Stimulated activated CD8-positive, alpha-beta memory T cell treated with anti-CD3 and anti-CD28 coated beads, Interleukin-15, amount 100 ng/mL, for 48 hours (primary cell): Measurements from ENCODE around the gene PLA2G7.
"Not testable (repeated sequence)": the region's sequence is repeated elsewhere in the genome, so short reads cannot be mapped to it uniquely, and the experiment has no call there.

ENCODE experiments used
- DNase-seq, 2 donors: peaks; one replicate each; pipeline ENCODE4 v3.0.0-alpha.2; 2020; ENCODE audit warnings: low read depth in 2 of 2

The PLA2G7 gene

DNA sequence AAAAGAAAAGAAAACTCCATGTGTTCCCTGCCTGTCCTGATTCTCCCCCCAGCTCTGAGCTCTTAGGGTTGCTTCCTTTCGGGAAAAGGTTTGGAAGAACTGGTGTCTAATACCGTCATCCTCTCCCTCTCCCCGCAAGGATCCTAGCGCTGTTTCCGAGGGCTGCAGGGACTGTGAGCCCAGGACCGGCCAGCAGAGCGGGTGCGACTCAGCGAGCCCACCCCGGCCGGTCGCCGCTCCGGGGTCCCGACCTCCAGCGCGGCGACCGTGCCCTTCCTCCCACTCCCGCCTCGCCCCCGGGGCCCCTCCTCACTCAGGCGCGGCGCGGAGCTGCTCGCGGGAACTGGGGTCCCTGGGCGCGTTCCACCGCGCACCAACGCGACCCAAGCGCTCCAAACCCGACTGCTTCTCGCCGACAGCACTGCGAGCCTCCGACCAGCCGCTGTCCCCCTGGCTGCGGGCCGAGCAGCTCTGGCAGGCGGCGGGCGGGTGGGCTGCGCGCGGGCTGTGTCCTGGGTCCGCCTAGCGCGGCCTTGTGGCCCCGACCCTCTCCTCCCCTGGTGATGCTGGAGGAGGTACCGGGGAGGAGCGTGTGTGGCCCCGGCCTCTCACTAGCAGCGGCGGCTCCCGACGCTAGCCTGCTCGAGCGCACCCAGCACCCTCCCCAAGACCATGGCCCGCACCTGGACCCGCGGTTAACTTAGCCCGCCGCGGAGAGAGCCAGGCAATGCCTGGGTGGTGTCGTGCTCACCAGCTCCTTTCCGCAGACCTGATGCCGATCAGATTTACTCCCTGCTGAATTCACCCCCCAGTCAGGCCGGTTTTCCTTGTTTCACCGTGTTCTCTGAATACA lies at the start of gene PLA2G7:
TSS of gene PLA2G7 (minus strand) at position 509 of the 853 bp plus-strand sequence. CDS start 12,484 bp downstream, outside the sequence.
- DNase-seq, result no peak

GRCh38 chr6:46784535-46784934 lies 49.4 kb upstream of the PLA2G7 start:
- DNase-seq, result no peak

DNA sequence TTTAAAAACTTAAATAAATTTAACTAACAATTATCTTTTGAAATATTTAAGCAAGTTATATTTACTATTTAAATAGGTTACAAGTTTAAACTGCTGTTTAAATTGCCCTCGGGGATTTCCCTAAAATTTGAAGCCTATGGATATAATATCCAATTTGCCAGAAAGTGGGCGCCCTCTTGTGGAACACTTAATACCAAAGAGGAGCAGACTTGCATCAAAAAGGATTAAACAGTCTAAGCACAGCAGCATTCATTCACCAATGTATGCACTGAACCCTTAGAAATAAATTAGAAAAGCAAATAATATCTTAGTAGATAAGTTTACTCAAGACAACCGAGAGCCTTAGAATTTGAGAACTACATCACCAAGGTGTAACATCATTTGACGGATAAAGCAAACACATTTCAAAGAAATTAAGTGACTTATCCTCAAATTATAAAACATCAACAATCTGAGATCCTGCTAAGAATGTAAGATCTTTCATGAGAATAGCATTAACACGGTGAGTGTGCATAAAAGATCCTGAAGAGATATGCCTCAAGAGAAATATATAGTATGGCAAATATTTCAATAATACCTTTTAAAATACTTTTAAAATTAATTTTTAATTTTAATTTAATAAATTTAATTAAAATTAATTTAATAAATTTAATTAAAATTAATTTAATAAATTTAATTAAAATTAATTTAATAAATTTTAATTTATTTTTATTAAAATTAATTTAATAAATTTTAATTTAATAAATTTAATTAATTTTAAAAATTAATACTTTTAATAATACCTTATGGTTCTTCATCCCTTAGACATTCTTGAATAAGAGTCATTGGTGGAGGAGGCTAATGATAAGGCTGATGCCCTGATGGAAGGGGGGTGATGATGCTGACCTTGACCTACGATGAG lies 46.6 kb upstream of the PLA2G7 start:
- DNase-seq, result no peak

- no peak for DNase-seq
These were observed 42.5 kb upstream of the PLA2G7 start for GRCh38 chr6:46777476-46778346.

GRCh38 chr6:46776070-46776712 lies 41.0 kb upstream of the PLA2G7 start:
- DNase-seq, result no peak

GRCh38 chr6:46774736-46775135 lies 39.6 kb upstream of the PLA2G7 start:
- not testable (repeated sequence) for DNase-seq

GRCh38 chr6:46773201-46773855 lies 38.2 kb upstream of the PLA2G7 start:
- DNase-seq, result no peak

DNA sequence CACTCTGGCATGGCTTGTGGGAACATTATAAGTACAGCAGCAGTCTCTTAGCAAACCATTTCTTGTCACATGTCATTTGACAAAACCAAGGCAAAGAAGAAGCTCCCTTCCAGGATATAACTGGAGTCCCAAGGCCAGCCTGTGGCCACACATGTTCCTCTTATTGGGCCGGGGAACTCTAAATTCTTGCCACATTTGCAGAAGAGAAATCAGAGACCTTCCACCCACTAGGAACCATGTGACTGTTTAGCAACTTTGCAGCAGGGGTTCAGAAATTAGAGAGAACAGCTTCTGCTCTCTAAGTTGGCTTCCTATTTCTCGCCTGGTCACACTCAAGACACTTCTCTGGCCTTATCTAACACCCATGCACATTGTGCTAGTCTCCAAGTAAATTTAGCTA lies 37.6 kb upstream of the PLA2G7 start:
- DNase-seq, result no peak

- DNase-seq, result no peak
These were observed 36.8 kb upstream of the PLA2G7 start for GRCh38 chr6:46772016-46772415.

- no peak for DNase-seq
These were observed 29.8 kb upstream of the PLA2G7 start for GRCh38 chr6:46764961-46765360.

- not testable (repeated sequence) for DNase-seq
These were observed 29.1 kb upstream of the PLA2G7 start for GRCh38 chr6:46764280-46764679.

GRCh38 chr6:46763466-46763865 lies 28.3 kb upstream of the PLA2G7 start:
- DNase-seq, result no peak

GRCh38 chr6:46760925-46761324 lies 25.8 kb upstream of the PLA2G7 start:
- no peak for DNase-seq

DNA sequence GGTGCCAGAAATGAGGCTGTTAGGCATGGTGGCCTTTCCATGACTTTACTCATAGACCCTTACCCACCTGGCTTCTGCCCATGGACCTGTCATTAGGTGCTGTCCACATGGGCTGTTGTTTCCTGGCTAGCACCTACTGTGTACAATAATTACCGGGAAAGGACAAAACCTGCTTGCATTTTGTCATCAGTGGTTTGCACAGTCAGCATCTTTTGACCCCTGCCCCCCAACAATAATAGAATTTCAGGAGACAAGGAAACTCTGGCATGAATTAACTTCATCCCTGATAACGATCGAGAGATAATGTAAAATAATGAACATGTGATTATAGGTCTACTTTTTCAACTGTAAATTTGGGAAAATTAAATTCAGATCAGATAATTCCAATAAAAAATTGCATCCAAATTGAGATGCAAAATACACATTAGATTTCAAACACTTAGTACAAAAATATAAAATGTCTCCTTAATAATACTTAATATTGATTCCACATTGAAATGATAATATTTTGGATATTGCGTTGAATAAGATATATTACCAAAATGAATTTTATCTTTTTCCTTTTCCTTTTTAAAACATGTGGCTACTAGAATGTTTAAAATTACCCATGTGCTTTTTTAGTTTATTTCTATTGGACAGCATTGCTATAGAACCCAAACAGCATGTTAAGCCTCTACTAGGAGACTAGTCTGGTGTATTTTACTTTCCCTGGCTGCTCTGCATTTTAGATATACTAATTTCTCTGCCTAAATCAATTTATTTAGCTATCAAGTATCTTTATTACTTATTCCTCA lies 24.0 kb upstream of the PLA2G7 start:
- no peak for DNase-seq

DNA sequence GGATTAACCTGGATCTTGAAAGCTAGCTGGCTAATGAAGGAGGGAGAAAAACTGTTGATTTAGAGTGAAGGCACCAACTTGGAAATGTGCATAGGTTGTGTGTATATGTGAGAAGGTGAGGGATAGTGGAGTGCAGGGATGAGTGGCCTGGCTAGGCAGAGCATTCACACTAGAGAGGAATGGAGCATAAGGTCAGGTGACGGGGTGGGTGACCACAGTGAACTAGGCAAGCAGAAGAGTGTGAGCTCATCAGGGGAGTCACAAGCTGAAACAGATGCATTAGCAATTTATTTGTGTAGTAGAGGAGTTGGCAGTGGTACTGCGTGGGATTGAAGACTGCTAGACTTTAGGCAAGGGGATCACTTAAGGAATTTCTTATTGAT lies 22.0 kb upstream of the PLA2G7 start:
- DNase-seq, result no peak

- no peak for DNase-seq
These were observed 21.5 kb upstream of the PLA2G7 start for GRCh38 chr6:46756469-46757213.

DNA sequence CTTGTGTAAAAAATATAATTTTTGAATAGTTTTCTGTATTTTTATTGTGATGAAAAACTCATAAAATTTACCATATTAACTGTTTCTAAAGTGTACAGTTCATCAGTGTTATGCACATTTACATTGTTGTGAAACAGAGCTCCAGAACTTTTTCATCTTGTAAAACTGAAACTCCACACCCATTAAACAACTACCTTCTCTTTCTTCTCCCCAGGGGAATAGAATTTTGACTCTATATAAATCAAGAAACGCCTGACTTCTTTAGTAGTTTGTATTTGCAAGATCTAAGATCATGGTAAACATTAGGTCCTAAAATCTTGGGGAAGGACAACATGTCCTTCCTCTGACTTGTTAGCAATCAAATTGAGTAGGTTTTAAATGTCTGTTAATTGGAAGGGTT lies 20.7 kb upstream of the PLA2G7 start:
- DNase-seq, result no peak

DNA sequence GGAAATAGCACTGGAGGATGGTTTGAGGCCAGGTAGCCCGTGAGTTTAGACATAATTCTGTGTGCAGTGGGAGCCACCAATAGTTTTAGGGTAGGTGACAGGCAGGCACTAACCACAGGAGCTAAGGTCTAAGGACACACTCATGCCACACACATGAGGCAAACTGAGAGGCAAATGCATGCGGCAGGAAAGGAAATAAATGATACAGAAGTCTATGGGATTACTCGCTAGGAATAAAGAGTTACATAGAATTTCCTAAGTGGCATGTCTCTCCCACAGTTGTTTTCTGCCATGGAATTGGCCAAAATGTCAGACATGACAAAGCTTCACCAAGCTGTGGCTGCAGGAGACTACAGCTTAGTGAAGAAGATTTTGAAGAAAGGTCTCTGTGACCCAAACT lies 16.5 kb upstream of the PLA2G7 start:
- no peak for DNase-seq

- no peak for DNase-seq
These were observed 14.6 kb upstream of the PLA2G7 start for GRCh38 chr6:46749731-46750130.
